Panc1 (cell line): Measurements from ENCODE around the gene HSDL1. TPM values are rescaled to one million over a fixed set of nuclear protein-coding genes. Genes with fewer than 3 reads are reported as not detected.

Experiments used
- ATAC-seq: fragments of 200-7000 bp; cut with Tn5 transposase; 2 replicates; pipeline ENCODE4 v1.9.1; 2020; ENCODE audit warnings: mild to moderate bottlenecking, moderate library complexity
- BruUV-seq: library from RNA; stranded (reverse); fragments of 400-500 nt; replicated peaks from 2 replicates; lab custom pipeline; 2021; lab: Mats Ljungman, UMichigan
- CTCF ChIA-PET: fragments of 300-600 bp; sonication (Branson Sonifier 250); formaldehyde crosslinking; loops from one replicate; lab custom pipeline; 2022; ENCODE audit warnings: antibody characterized with exemption; lab: Charles Lee
- POLR2A ChIA-PET: fragments of 300-600 bp; sonication (Branson Sonifier 250); formaldehyde crosslinking; loops from one replicate; lab custom pipeline; 2022; ENCODE audit warnings: antibody characterized with exemption; lab: Charles Lee
- DNase-seq: peaks from one replicate; pipeline ENCODE4 v3.0.0-alpha.2; 2010; ENCODE audit warnings: low read depth, low spot score
- H3K27ac ChIP-seq: 2 replicates; pipeline ENCODE4 v1.5.1; 2011; ENCODE audit warnings: mild to moderate bottlenecking, low read length, inconsistent platforms
- H3K27me3 ChIP-seq: fragments of 200-500 bp; sonication (Bioruptor generic); 2 replicates; pipeline ENCODE4 v1.6.0; 2014; ENCODE audit warnings: low read length, inconsistent platforms; ENCODE audit not compliant: control insufficient read depth, insufficient read depth
- H3K36me3 ChIP-seq: fragments of 200-500 bp; sonication (Bioruptor generic); 2 replicates; pipeline ENCODE4 v1.5.1; 2014; ENCODE audit warnings: inconsistent platforms, mild to moderate bottlenecking, low read length, moderate library complexity; ENCODE audit not compliant: control insufficient read depth, insufficient read depth
- H3K4me1 ChIP-seq: 2 replicates; pipeline ENCODE4 v1.5.1; 2011; ENCODE audit warnings: inconsistent platforms, mild to moderate bottlenecking, low read length, moderate library complexity; ENCODE audit not compliant: control insufficient read depth, insufficient read depth
- H3K4me3 ChIP-seq, 2 experiments: 2 replicates each; pipeline ENCODE4 v1.5.1; 2011 to 2012; ENCODE audit warnings: low read depth in 2 of 2, low read length in 2 of 2, mild to moderate bottlenecking in 2 of 2, inconsistent platforms in 1 of 2, moderate library complexity in 1 of 2
- H3K9me3 ChIP-seq: fragments of 200-500 bp; sonication (Bioruptor generic); 2 replicates; pipeline ENCODE4 v1.5.1; 2014; ENCODE audit warnings: low read depth, mild to moderate bottlenecking, inconsistent platforms, low read length, moderate library complexity; ENCODE audit not compliant: control insufficient read depth, insufficient read depth
- POLR2AphosphoS5 ChIP-seq: IDR thresholded peaks from 2 replicates; pipeline ENCODE4 v1.6.1; 2012; ENCODE audit warnings: mild to moderate bottlenecking, low read depth, low read length, moderate library complexity
- SIN3A ChIP-seq: IDR thresholded peaks from 2 replicates; pipeline ENCODE4 v1.6.1; 2012; ENCODE audit warnings: low read depth, mild to moderate bottlenecking, low read length, moderate library complexity, borderline replicate concordance; ENCODE audit not compliant: insufficient read depth
- TCF7L2 ChIP-seq: IDR thresholded peaks from 2 replicates; pipeline ENCODE4 v1.6.1; 2011; ENCODE audit warnings: mild to moderate bottlenecking, low read depth, low read length, inconsistent platforms
- in situ Hi-C: cut with HindIII; loops from 2 replicates; pipeline ENCODE4 v1.10.0; 2016; ENCODE audit warnings: low sequenced_read_pairs, low pct_unique_long_range_greater_than_20kb
- intact Hi-C: fragments of 100-400 bp; cut with micrococcal nuclease; formaldehyde crosslinking; loops from one replicate; pipeline ENCODE4 v1.10.0; 2022; ENCODE audit not compliant: unreplicated experiment
- total RNA-seq: library from RNA; stranded (reverse); gene quantifications from one replicate; pipeline ENCODE4 v1.2.1, GENCODE V29; 2021; ENCODE audit not compliant: unreplicated experiment
- TF ChIP-seq, protein P1 (sequence below): fragments of 450-650 bp; IDR thresholded peaks from 2 replicates; pipeline ENCODE4 v1.5.1; 2017; ENCODE audit warnings: mild to moderate bottlenecking
- TF ChIP-seq, protein P2 (sequence below), 2 experiments: IDR thresholded peaks; 2 replicates each; pipeline ENCODE4 v1.6.1; 2011 to 2012; ENCODE audit warnings: low read depth in 2 of 2, control low read depth in 1 of 2, low read length in 1 of 2, mild to moderate bottlenecking in 1 of 2, moderate library complexity in 1 of 2; ENCODE audit not compliant: insufficient read depth in 1 of 2

HSDL1 gene
- total RNA-seq, 1 experiment from 2014 or later: 24.6 TPM

DNA sequence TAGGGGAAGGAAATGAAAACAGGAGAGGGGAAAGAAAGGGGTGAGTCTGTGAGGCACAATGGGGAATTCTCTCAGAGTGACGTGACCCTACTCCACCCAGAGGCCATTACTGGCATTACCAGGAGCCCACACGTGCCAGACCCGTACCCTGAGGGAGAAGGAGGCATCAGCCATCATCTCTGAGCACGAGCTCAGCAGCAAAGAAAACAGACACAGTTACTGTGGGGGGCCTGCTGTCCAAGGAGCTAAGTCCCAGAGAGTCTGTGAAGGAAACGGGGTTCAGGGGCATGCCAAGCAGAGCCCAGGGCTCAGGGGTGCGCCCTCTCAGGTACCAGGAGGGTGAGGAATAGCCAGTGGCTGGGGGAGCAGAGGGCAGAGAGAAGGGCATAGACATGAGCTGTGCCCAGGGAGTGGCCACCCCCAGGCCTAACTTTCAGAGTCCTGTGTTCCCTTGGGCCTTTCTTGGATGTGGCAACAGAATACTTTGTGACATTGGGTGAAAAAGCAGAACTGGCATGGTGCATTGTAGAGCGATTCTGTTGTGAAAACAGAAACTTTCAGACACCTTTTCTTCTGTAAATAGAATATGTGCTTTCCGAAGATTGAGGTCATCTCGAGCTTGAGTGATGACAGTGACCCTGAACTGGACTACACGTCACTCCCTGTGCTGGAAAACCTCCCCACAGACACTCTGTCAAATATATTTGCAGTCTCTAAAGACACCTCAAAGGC is 30.5 kb upstream of the HSDL1 start:
- no peaks in the 10 kb centered on the region for H3K9me3 ChIP-seq
- H3K4me1 ChIP-seq: peaks cover 22% of the 10 kb centered on the region
- intact Hi-C loops (no loop called here), in situ Hi-C loops (no loop called here)
- DNase-seq: peak; percentile 48
- BruUV-seq: no TSS peak
- ATAC-seq: peak; percentile 80
- no peak overlapping the region for H3K27ac ChIP-seq
- ChIA-PET POLR2A (no interaction called here), CTCF (no interaction called here)
- no peaks in the 10 kb centered on the region for H3K27me3 ChIP-seq
- TF ChIP-seq, protein P1, sequence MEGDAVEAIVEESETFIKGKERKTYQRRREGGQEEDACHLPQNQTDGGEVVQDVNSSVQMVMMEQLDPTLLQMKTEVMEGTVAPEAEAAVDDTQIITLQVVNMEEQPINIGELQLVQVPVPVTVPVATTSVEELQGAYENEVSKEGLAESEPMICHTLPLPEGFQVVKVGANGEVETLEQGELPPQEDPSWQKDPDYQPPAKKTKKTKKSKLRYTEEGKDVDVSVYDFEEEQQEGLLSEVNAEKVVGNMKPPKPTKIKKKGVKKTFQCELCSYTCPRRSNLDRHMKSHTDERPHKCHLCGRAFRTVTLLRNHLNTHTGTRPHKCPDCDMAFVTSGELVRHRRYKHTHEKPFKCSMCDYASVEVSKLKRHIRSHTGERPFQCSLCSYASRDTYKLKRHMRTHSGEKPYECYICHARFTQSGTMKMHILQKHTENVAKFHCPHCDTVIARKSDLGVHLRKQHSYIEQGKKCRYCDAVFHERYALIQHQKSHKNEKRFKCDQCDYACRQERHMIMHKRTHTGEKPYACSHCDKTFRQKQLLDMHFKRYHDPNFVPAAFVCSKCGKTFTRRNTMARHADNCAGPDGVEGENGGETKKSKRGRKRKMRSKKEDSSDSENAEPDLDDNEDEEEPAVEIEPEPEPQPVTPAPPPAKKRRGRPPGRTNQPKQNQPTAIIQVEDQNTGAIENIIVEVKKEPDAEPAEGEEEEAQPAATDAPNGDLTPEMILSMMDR: peak; percentile 83
- TF ChIP-seq SIN3A: no peak
- TF ChIP-seq POLR2AphosphoS5: no peak
- TF ChIP-seq, protein P2, sequence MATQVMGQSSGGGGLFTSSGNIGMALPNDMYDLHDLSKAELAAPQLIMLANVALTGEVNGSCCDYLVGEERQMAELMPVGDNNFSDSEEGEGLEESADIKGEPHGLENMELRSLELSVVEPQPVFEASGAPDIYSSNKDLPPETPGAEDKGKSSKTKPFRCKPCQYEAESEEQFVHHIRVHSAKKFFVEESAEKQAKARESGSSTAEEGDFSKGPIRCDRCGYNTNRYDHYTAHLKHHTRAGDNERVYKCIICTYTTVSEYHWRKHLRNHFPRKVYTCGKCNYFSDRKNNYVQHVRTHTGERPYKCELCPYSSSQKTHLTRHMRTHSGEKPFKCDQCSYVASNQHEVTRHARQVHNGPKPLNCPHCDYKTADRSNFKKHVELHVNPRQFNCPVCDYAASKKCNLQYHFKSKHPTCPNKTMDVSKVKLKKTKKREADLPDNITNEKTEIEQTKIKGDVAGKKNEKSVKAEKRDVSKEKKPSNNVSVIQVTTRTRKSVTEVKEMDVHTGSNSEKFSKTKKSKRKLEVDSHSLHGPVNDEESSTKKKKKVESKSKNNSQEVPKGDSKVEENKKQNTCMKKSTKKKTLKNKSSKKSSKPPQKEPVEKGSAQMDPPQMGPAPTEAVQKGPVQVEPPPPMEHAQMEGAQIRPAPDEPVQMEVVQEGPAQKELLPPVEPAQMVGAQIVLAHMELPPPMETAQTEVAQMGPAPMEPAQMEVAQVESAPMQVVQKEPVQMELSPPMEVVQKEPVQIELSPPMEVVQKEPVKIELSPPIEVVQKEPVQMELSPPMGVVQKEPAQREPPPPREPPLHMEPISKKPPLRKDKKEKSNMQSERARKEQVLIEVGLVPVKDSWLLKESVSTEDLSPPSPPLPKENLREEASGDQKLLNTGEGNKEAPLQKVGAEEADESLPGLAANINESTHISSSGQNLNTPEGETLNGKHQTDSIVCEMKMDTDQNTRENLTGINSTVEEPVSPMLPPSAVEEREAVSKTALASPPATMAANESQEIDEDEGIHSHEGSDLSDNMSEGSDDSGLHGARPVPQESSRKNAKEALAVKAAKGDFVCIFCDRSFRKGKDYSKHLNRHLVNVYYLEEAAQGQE (IDR thresholded peaks at IDR 0.05; ENCODE audit: insufficient read depth in 1 of 2, low read depth in 2 of 2, low read length in 1 of 2): no peak
- no peak for TF ChIP-seq TCF7L2
- no peak overlapping the region for H3K4me3 ChIP-seq
- no peaks in the 10 kb centered on the region for H3K36me3 ChIP-seq

DNA sequence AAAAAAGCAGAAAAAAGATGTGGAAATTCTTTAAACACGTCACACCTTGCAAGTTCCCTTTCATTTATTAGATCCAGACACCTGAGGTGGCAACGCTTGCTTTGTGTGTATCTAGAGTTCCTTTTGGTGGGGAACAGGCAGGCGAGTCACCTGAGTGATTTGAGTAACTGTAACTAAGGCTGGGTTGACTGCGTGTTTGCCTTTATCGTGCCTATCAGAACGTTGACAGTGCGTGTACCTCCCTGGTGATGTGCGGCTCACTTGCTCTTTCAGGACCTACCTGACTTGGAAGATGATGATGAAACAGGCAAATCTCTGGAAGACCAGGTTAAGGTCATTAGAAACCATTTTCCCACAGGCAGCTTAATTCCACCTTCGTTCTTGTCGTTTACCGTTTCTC is 29.4 kb upstream of the HSDL1 start:
- in situ Hi-C loops (no loop called here), intact Hi-C loops (loop anchor here (5.0 kb wide), 1 partner anchor 77 kb away; no protein-coding TSS in a partner anchor)
- ChIA-PET CTCF (no interaction called here), POLR2A (no interaction called here)
- ATAC-seq (no peak), DNase-seq (no peak)
- H3K27ac ChIP-seq: no peak overlapping the region
- TF ChIP-seq POLR2AphosphoS5 (no peak), TCF7L2 (no peak), SIN3A (no peak)
- TF ChIP-seq, protein P1: no peak
- no TSS peak for BruUV-seq
- no peaks in the 10 kb centered on the region for H3K27me3 ChIP-seq
- H3K4me1 ChIP-seq: peaks cover 22% of the 10 kb centered on the region
- H3K9me3 ChIP-seq: no peaks in the 10 kb centered on the region
- no peak overlapping the region for H3K4me3 ChIP-seq
- H3K36me3 ChIP-seq: no peaks in the 10 kb centered on the region
